HepG2 (cell line): Measurements from ENCODE around the gene PCA3.

Source experiments
- CHD2 ChIP-seq: IDR thresholded peaks from 2 replicates; pipeline ENCODE4 v1.6.1; 2011; ENCODE audit warnings: low read depth, low read length, improper control_type of control experiment
- CHD4 ChIP-seq: fragments of 200-600 bp; sonication (generic); IDR thresholded peaks from 2 replicates; pipeline ENCODE4 v1.7.0; 2017; ENCODE audit warnings: mild to moderate bottlenecking, low read length, borderline replicate concordance
- HNRNPLL ChIP-seq: fragments of 200-400 bp; formaldehyde crosslinking; IDR thresholded peaks from 2 replicates; pipeline ENCODE4 v1.6.1; 2017; ENCODE audit warnings: mild to moderate bottlenecking, low read depth, low read length; ENCODE audit not compliant: poor library complexity, severe bottlenecking
- KDM5A ChIP-seq: fragments of 200-600 bp; sonication (generic); IDR thresholded peaks from 2 replicates; pipeline ENCODE4 v1.7.0; 2018; ENCODE audit warnings: antibody characterized with exemption, mild to moderate bottlenecking, low read length, borderline replicate concordance
- RARA ChIP-seq: IDR thresholded peaks from 2 replicates; pipeline ENCODE4 v1.6.1; 2016; ENCODE audit warnings: missing genetic modification reagents, missing compliant biosample characterization
- REST ChIP-seq, 2 experiments: IDR thresholded peaks; 2 replicates each; pipeline ENCODE4 v1.6.1; 2011 to 2012; ENCODE audit warnings: low read length in 2 of 2, borderline replicate concordance in 1 of 2, low read depth in 1 of 2, mild to moderate bottlenecking in 1 of 2, moderate library complexity in 1 of 2
- TAF1 ChIP-seq: sonication (generic); formaldehyde crosslinking; IDR thresholded peaks from 2 replicates; pipeline ENCODE4 v1.4.0; 2020; ENCODE audit warnings: missing genetic modification reagents
- TF ChIP-seq, protein P1 (sequence below): sonication (generic); formaldehyde crosslinking; IDR thresholded peaks from 2 replicates; pipeline ENCODE4 v1.5.0; 2020; ENCODE audit warnings: mild to moderate bottlenecking, missing genetic modification reagents, moderate library complexity

DNA sequence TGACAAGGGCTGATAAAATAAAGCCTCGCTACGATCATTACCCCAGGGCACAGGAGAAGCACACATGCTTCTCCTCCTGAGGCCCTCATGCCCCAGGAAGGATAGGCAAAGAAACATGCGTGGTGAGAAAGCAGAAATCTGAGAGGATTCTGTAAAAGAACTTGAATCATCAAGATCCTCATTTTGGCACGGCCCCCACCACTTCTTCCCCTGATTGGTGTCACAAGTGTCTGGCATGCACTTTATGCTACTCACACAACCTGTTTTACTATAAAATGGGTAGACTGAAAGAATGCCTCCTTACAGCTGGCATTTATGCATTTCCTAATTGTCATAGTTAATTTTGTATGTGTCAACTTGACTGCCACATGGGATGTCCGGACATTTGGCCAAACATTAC lies 32.1 kb downstream of the PCA3 start:
- TF ChIP-seq TAF1 (CRISPR knock-in tag): no peak
- TF ChIP-seq, protein P1, sequence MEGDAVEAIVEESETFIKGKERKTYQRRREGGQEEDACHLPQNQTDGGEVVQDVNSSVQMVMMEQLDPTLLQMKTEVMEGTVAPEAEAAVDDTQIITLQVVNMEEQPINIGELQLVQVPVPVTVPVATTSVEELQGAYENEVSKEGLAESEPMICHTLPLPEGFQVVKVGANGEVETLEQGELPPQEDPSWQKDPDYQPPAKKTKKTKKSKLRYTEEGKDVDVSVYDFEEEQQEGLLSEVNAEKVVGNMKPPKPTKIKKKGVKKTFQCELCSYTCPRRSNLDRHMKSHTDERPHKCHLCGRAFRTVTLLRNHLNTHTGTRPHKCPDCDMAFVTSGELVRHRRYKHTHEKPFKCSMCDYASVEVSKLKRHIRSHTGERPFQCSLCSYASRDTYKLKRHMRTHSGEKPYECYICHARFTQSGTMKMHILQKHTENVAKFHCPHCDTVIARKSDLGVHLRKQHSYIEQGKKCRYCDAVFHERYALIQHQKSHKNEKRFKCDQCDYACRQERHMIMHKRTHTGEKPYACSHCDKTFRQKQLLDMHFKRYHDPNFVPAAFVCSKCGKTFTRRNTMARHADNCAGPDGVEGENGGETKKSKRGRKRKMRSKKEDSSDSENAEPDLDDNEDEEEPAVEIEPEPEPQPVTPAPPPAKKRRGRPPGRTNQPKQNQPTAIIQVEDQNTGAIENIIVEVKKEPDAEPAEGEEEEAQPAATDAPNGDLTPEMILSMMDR (CRISPR knock-in tag): no peak
- TF ChIP-seq CHD4: no peak
- no peak for TF ChIP-seq REST (IDR thresholded peaks at IDR 0.05; ENCODE audit: borderline replicate concordance in 1 of 2, low read depth in 1 of 2, low read length in 2 of 2)
- no peak for TF ChIP-seq HNRNPLL
- TF ChIP-seq CHD2: no peak
- no peak for TF ChIP-seq RARA
- TF ChIP-seq KDM5A: no peak
